DMS53 treated with DMSO at 0.1 percent for 48 hours (cell line): ENCODE results near the gene VTCN1.
"Not testable (repeated sequence)": the region's sequence is repeated elsewhere in the genome, so short reads cannot be mapped to it uniquely, and the experiment has no call there.

ENCODE experiments used
- DNase-seq: peaks from one replicate; lab custom pipeline; 2025; ENCODE audit not compliant: unreplicated experiment; lab: John Stamatoyannopoulos, UW

The VTCN1 gene

DNA sequence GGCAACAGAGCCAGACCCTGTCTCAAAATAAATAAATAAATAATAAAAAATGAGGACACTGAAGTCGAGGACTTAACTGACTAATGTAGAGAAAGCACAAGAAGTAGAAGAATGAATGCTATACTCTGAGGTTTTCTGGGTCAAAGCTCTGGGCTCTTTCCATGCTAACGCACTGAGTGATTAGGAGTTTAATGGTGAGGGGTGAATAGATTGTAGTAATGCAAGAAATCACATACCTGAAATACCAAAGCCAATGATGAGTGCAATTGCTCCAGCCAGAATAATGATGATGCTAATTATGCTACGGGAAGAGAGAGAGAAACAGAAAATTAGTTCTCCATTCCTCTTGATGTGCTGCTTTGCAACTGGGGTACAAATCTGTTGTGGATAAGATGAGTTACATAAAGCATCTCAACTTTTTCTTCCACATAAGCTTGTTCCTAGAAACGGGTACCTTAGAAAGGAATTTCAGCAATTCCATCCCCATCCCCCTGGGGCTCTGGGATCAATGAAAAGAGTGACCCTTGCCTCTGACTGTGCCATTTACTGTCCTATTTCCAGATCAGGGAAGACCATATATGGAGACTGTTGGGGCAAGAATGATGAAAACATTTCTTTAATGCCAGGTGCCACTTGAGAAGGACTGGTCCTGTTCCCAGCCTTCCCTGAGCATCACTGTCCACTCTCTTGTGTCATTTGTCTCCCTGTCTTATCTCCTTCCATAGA is 40.7 kb downstream of the VTCN1 start:
- DNase-seq = no peak

DNA sequence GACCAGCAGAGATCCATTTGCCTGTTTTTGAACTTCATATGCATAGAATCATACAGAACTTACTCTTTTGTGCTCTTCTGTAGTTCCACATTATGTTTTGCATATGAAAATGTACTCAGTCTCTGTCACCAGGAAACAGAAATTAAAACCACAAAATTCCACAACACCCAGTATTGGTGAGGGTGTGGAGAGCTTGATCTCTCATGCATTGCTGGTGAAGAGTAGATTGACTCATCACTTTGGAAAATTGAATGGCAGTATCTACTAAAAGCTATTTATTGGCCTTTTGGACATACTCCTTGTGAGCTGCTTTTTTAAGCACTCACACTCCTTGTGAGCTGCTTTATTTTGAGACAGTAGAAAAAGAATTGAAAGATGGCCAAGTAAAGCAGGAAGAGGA is 43.3 kb downstream of the VTCN1 start:
- no peak for DNase-seq

DNA sequence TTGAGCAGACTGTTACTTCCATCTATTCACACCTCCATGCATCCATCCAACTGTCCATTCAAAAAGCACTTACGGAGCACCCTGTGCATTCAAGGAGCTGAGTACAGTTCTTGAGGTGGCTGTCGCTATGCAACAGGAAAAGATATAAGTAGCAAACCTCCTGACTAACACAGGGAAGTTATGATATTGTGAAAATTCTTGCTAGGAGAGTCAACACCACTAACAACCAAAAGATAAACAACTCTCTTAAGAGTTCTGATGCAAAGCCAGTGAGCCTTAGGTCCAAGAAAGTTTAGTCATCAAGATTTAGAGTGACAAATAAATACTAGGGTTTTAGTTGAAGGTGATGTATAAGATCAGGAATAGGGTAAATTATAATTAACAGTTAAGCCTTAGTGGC is 44.7 kb downstream of the VTCN1 start:
- DNase-seq = no peak

DNA sequence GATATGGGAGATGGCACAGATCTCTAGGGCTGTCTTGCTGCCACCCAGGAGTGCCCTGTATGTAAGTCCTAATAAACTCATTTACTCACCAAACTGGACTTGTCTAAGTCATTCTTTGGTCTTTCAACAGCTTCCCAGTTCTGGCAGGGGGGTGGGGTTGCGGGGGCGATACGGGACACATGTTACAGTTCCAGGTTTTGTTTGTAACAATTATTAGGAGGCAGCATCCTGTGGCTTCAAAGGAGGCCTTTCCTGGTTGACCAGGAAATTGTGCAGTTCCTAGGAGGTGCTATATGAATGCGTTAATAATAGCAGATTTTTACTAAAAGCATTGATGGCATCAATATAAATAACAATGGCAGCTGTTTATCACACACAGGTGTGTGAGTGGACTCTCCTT is 46.5 kb downstream of the VTCN1 start:
- DNase-seq = no peak

DNA sequence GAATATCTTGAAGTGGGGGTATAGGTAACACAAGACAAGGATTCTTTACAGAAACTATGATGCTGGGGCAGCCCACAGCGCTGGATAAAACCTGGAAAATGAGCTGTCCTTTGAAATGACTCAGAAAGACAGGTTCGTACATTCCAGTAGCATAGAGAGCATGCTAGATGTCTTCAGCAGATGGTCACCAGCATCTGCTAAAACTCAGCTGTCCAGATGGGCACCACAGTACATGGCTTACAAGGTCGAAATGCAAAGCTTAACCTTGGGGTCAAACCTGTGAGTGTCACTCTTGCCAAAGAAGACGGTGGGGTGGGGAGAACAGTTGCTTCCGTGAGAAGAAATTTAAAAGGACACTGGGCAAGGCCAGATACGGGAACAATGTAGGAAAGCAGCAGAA is 47.9 kb downstream of the VTCN1 start:
- no peak for DNase-seq

- DNase-seq = no peak
Observed at GRCh38 chr1:117161887-117162286, 48.8 kb downstream of the VTCN1 start.

DNA sequence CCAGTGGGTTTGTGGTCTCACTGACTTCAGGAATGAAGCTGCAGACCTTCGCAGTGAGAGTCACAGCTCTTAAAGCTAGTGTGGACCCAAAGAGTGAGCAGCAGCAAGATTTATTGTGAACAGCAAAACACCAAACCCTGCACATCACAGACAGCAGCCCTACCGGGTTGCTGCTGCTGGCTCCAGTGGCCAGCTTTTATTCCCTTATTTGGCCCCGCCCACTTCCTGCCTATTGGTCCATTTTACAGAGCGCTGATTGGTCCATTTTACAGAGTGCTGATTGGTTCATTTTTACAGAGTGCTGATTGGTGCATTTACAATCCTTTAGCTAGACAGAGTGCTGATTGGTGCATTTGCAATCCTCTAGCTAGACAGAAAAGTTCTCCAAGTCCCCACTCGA is 59.4 kb downstream of the VTCN1 start:
- not testable (repeated sequence) for DNase-seq

DNA sequence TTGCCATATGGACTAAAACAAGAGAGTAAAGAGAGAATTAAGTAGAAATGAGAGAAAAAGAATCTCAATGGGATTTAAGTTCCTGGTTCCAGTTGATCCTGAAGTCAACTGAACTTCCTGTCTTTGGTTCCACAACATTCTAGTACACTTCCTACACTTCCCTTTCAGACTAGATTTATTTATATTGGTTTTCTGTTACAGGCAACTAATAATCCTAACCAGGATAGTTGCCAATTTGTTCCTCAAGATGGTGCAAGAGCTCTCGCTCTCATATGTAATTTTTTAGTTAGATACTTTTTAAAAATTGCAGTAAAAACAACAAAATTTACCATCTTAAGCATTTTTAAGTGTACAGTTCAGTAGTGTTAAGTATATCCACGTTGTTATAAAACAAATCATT is 60.4 kb downstream of the VTCN1 start:
- DNase-seq = no peak

DNA sequence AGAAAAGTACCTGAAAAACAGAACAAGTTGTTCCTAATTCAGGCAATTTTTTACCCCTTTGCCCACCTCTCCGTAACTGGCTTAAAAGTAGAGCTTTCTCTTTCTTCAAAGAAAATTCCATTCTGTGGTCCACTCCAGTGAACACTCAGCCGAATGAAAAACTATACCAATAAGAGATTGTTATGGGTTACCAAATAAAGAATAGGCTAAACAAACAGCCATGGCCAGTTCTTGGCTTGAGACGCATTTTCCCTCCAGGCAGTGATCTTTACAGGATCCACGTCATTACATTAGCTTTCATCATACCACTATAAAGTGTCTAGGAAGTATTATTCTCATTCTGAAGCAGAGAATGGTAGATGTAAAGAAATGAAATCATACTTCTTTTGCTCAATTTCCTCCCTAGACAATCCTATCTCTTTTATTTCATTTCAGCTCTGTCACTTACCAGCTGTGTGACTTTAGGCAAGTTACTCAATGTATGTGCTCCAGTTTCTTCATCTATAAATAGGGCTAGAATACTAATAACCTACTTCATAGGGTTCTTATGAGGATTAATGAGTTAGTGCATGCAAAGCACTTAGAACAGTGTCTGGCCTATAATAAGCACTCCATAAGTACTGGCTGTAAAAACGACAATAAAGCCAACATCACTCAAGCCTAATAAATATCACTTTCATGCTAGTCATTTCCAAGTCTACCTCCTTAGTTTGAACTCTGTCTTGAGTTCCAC is 62.7 kb downstream of the VTCN1 start:
- no peak for DNase-seq

- DNase-seq = no peak
Observed at GRCh38 chr1:117147341-117147831, 63.3 kb downstream of the VTCN1 start.

DNA sequence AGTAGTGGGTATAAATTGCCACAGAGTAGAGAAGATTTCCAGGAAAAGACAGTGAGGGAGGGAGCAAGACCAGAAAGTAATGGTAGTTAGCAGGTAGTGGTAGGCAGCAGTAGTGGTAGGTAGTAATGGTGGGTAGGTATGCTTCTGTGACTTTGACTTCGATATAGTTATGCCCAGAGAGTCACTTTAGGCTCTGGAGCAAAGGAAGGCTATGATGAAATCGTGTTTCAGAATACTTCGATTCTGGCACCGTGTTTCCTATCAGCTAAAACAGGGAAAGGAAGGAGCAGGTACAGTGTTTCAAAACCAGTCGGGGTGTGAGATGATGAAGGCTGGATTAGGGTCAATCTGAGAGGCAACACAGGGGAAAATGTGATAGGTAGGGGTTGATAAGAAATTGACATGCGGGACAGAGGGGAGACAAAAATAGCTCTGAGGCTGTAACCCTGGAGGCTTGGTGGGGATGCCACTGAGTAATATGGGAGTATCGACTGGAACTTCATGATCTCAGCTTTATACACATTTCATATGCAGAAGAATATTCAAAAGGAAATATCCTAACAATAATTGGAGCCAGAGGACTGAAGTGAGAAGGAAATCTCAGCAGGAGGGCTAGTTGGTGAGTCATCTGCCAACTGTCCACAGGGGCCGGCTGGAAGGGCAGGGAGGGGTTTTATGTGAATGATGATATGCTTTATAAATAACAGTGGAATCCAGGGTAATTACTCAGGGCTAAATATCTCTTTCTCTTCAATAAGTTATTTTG is 64.0 kb downstream of the VTCN1 start:
- DNase-seq = peak; percentile 0

- no peak for DNase-seq
Observed at GRCh38 chr1:117146072-117146471, 64.7 kb downstream of the VTCN1 start.

- DNase-seq = no peak
Observed at GRCh38 chr1:117143871-117144270, 66.9 kb downstream of the VTCN1 start.

DNA sequence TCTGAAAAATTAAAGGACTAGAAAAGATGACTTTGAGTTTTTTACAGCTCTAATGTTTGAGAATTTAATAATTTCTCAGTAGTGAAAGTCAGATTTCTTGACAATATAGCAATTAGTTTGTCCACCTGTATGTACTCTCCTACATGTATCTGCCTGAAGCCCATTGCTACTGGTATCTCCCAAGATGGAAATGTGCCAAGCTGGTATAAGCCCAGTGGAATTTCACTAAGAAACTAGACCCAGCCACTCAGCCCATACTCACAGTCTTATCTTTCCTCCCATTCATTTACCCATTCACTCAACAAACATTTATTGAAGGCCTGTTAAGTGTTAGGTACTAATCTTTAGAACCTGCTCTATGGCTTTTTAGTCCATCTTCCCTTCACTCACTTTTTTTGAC is 67.6 kb downstream of the VTCN1 start:
- no peak for DNase-seq

DNA sequence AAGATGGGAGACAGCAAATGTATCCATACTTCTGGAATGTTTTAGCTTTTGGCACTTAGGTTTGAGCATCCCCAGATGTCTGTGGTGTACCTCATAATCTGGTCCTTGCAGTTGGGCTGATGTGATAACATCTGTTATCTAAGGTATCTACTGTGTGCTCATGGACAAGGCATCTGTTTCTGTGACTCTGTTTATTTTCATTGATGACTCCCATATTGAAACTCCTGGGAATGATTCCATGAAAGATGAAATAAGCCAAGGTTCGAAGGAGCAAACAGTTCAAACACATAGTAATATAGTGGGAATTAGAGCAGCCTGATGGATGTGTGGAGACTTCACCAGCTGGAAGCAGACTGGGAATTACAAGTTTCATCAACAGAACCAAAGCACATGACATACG is 68.5 kb downstream of the VTCN1 start:
- DNase-seq = no peak

DNA sequence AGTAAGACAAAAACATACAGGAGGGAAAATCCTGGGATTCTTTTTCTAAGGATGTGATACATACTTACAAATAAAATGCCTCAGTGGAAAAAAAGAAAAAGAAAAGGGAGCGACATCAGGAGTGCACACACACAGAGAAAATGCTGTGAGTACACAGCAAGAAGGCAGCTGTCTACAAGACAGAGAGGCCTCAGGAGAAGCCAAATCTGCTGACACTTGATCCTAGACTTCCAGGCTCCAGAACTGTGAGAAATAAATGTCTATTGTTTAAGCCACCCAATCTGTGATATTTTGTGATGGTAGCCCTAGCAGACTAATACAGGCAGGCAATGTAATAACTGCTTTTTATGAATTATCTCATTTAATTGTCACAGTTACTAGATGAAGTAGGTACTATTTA is 72.2 kb downstream of the VTCN1 start:
- DNase-seq = no peak

GRCh38 chr1:117138106-117138505 is 72.6 kb downstream of the VTCN1 start:
- DNase-seq = no peak

- DNase-seq = no peak
Observed at GRCh38 chr1:117137281-117137855, 73.4 kb downstream of the VTCN1 start.

GRCh38 chr1:117136749-117137148 is 74.0 kb downstream of the VTCN1 start:
- no peak for DNase-seq

DNA sequence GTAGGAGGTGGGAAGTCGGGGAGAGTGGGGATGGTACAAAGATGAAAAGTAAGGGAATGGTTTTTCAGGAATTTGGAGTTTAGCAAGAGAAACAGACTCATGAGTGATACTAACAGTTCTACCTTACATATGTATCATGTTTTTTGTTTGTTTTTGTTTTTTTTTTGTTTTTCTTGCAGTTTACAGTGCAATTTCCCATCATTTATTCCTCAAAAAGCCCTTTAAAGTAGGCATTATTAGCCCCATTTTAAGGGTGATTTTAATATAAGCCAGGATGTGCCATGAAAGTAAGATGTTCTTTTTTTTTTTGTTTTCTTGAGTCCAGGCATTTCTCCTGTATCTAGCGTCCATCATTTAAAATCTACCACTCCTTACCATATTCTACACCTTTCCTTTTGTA is 75.4 kb downstream of the VTCN1 start:
- DNase-seq = no peak

- DNase-seq = no peak
Observed at GRCh38 chr1:117130526-117130925, 80.2 kb downstream of the VTCN1 start.
